ENCODE measurements around the gene ZFAND5.

Gene ZFAND5

GRCh38 chr9:72364679-72365524, at the start of gene ZFAND5:
ZFAND5 (minus strand) TSS chr9:72365208; CDS start chr9:72360778, 4,430 bp downstream.
- DNase-seq: peak; percentile 96

- DNase-seq: no peak
Observed at GRCh38 chr9:72412483-72413040, 47.6 kb upstream of the ZFAND5 start.

- no peak for DNase-seq
Observed at GRCh38 chr9:72410214-72410613, 45.2 kb upstream of the ZFAND5 start.

- no peak for DNase-seq
Observed at GRCh38 chr9:72407114-72407513, 42.1 kb upstream of the ZFAND5 start.

- no peak for DNase-seq
Observed at GRCh38 chr9:72402744-72403143, 37.7 kb upstream of the ZFAND5 start.

GRCh38 chr9:72401396-72401795, 36.4 kb upstream of the ZFAND5 start:
- DNase-seq: no peak

- DNase-seq: no peak
Observed at GRCh38 chr9:72400866-72401265, 35.9 kb upstream of the ZFAND5 start.

GRCh38 chr9:72399391-72399790, 34.4 kb upstream of the ZFAND5 start:
- DNase-seq: no peak

- DNase-seq: no peak
Observed at GRCh38 chr9:72396247-72397091, 31.5 kb upstream of the ZFAND5 start.

- DNase-seq: no peak
Observed at GRCh38 chr9:72394066-72394465, 29.1 kb upstream of the ZFAND5 start.

- DNase-seq: no peak
Observed at GRCh38 chr9:72390907-72391306, 25.9 kb upstream of the ZFAND5 start.

- DNase-seq: no peak
Observed at GRCh38 chr9:72386186-72386585, 21.2 kb upstream of the ZFAND5 start.

- no peak for DNase-seq
Observed at GRCh38 chr9:72384710-72385485, 19.9 kb upstream of the ZFAND5 start.

GRCh38 chr9:72383978-72384709, 19.1 kb upstream of the ZFAND5 start:
- DNase-seq: peak; percentile 76

- no peak for DNase-seq
Observed at GRCh38 chr9:72382405-72382804, 17.4 kb upstream of the ZFAND5 start.

GRCh38 chr9:72377041-72377440, 12.0 kb upstream of the ZFAND5 start:
- no peak for DNase-seq

- no peak for DNase-seq
Observed at GRCh38 chr9:72371151-72371550, 6.1 kb upstream of the ZFAND5 start.

- DNase-seq: peak; percentile 68
Observed at GRCh38 chr9:72365525-72366256, 683 bp upstream of the ZFAND5 start.

- DNase-seq: no peak
Observed at GRCh38 chr9:72363908-72364678, 915 bp downstream of the ZFAND5 start.

- no peak for DNase-seq
Observed at GRCh38 chr9:72363236-72363635, 1.8 kb downstream of the ZFAND5 start.

Measured in amniotic stem cell (primary cell).